ENCODE results near the gene CMTM1.

Gene CMTM1

DNA sequence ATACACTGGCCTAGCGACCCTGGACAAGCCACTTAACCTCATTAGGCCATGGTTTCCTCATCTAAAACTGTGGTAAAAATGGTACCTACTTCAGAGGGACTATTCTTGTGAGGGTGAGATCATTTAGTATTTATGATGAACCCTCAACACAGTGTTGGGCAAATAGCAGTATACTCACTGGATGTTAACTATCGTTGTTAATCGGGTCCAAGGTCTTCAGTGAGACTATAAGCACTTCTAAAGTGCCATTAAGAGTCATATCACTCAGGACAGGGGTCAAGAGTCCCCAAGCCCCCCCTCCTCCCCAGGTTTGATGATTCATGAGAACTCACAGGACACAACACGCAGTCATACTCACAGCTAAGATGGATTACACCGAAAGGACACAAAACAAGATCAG, 27.3 kb upstream of the CMTM1 start:
- DNase-seq (ENCODE audit: low read depth): no peak

DNA sequence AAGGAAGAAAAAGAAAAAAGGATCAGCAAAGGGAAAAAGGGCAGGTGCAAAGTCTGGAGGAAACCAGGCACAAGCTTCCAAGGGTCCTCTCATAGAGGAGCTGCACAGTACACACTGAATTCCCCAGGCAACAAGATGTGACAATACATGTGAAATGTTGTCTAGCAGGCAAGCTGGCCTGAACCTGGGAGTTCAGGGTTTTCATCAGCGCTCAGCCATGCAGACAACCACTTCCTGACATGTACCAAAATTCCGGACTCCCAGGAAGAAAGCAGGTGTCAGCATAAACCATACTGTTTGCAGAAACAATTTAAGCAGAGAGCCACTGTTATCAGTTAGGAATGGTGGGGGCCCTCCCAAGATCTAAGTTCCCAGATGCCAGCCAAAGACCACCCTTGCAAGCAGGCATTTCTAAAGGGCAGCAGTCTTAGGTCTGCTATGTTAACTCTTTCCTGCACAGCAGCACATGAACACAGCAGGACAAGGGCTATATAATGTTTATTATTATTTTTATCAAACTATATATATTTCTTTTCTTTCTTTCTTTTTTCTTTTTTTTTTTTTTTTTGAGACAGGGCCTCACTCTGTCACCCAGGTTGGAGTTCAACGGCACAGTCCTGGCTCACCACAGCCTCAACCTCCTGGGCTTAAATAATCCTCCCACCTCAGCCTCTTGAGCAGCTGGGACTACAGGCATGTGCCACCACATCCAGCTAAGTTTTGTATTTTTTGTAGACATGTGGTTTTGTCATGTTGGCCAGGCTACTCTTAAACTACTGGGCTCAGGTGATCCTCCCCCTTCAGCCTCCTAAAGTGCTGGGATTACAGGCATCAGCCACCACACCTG, 26.4 kb upstream of the CMTM1 start:
- no peak for DNase-seq (ENCODE audit: low read depth)

DNA sequence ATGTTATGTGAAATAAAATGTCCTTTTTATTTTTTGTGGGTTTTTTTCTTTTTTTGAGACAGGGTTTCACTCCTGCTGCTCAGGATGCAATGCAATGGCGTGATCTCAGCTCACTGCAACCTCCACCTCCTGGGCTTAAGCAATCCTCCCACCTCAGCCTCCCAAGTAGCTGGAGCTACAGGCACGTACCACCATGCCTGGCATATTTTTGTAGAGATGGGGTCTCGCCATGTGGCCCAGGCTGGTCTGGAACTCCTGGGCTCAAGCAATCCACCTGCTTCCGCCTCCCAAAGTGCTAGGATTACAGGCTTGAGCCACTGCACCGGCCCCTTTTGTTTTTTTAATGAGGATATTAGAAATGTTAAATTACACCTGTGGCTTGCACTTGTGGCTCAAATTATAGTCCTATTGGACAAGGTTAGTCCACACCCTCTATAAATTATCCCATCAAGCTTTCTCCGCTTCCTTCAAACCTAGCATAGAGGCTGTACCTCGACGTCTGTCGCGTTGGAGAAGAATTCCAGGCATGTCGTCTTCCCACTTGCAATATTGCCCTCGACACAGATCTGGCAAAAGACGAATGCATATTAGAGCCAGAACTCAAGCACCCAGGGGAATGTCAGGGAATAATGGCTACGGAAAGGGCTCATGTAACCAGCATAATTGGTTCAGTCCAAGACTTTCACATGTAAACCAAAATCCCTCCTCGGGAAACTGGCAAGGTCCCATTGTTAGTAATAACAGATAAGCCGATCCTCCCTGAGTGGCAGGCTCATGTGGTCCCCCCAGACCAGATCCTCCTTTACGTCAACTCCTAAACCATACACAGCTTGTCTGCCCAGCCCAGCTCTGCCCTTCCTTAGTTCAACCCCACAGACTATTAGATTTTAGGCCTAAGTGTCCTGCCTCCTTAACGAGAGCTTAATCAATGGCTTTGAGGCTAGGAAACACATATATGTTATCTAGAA, 24.6 kb upstream of the CMTM1 start:
- DNase-seq (ENCODE audit: low read depth): no peak

- DNase-seq (ENCODE audit: low read depth): no peak
Measured at GRCh38 chr16:66542396-66542795, 23.8 kb upstream of the CMTM1 start.

DNA sequence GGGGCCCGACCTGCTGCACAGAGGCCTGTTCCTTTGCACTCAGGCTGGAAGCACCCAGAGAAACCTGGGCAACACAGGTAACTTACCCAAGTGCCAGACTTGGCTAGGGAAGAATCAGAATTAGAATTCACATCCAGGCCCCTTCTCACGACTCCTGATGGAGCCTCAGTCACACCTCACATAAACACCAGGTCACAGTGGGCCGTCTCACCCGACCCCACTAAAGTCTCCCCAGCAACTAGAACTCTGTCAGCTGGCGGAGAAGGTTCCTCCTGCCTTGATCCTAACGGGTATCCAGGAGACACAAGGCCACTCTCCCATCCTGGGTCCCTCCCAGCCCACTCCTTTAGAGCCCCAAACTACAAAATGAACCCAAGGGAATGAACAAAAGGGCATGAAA, 22.7 kb upstream of the CMTM1 start:
- DNase-seq (ENCODE audit: low read depth): no peak

- no peak for DNase-seq (ENCODE audit: low read depth)
Measured at GRCh38 chr16:66544016-66544757, 22.1 kb upstream of the CMTM1 start.

DNA sequence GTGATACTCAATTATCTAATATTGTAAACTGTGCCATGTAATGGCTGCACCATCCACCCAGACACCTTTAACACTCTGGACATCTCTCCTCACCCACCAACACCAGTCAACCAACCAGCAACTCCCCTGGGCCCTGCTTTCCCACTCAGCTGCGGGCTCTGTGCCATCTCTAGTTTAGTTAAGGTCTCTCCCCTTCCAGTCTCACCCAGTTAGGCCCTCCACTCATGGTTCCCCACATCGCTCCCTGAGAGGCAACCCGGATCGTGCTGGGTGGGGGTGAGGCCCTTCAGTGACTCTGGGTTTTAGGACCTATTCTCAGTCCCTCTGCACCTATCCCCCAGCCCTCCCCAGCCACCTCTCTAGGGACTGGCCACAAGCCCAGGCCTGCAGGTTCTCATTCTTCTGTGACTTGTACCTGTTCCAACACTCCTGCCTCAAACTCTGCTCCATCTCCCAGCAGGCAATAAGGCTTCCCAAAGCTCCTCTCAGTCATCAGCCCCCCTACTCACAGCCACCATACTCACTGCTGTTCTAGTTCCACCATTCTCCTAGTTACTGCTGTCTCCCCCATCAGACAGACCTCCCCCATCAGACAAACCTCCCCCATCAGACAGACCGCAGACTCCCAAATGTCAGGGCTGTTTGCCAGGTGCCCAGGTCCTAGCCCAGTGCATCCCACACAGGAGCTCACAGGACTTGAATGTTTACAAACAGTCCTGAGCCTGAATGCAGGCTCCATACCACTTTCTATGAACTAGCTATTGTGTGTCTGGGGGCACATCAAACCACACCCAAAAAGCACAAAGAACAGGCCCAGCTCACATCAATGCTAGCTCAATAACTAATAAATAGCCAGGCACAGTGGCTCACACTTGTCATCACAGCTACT, 18.9 kb upstream of the CMTM1 start:
- no peak for DNase-seq (ENCODE audit: low read depth)

DNA sequence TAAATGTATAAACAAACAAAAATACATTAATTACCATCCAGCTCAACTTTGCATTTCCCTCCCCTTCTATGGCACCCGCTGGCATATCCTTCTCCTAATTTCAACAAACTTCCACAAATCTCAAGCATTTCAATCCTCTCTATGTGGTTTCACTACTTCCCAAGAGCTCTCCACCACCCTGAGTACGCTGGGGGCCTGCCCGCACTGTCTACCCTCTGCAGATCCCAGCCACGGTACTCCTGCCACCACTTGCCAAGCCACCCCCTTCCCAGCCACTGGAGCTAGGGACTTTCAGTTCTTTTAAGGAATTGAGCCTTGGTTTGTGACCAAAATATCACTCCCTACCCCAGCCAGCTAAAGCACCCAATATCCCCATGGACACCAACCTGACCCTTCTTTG, 18.2 kb upstream of the CMTM1 start:
- no peak for DNase-seq (ENCODE audit: low read depth)

DNA sequence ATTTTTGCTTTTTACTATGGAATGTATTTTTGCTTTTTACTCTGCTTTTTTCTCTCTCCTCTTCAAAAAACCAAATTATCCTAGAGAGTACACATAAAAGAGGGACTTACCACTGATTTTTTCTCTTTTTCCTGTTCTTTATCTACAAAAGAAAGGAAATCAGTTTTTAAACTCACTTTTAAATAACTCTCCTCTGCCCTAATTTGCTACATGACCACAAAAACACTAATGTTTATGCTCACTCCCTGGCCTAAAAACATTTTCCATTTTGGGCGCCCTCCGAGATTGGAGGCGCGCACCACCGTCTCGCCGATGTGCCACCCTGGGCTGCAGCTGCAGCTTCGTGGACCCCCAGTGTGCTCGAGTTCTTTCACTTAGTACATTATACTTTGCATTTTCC, 17.4 kb upstream of the CMTM1 start:
- no peak for DNase-seq (ENCODE audit: low read depth)

GRCh38 chr16:66549284-66550131, 16.7 kb upstream of the CMTM1 start, which contains the start of gene TK2:
TK2 (minus strand) TSS chr16:66550122; CDS start chr16:66550061, 61 bp downstream.
- DNase-seq (ENCODE audit: low read depth): no peak

GRCh38 chr16:66551348-66551759, 14.9 kb upstream of the CMTM1 start:
- DNase-seq (ENCODE audit: low read depth): no peak

DNA sequence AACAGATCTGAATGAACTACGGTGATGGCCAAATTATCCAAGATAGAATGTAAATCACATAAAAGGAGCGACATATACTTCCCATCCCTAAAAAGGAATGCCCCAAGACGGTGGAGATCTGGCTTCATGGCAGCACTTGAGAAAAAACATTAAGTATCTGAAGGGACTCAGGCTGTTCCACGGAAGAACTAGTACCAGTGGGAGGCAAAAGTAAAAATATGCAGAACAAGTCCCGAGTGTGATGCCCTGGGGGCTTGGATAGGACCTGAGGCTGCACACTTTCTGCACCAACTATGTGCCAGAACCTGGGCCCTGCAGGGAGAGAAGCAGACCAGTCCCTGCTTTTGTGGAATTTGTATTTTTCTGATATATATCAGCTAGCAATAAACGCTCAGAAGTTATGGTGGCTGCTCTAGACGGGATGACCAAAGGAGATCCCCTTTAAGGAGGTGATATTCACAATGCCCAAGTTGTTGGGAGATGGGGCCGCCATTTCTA, 14.4 kb upstream of the CMTM1 start:
- no peak for DNase-seq (ENCODE audit: low read depth)

DNA sequence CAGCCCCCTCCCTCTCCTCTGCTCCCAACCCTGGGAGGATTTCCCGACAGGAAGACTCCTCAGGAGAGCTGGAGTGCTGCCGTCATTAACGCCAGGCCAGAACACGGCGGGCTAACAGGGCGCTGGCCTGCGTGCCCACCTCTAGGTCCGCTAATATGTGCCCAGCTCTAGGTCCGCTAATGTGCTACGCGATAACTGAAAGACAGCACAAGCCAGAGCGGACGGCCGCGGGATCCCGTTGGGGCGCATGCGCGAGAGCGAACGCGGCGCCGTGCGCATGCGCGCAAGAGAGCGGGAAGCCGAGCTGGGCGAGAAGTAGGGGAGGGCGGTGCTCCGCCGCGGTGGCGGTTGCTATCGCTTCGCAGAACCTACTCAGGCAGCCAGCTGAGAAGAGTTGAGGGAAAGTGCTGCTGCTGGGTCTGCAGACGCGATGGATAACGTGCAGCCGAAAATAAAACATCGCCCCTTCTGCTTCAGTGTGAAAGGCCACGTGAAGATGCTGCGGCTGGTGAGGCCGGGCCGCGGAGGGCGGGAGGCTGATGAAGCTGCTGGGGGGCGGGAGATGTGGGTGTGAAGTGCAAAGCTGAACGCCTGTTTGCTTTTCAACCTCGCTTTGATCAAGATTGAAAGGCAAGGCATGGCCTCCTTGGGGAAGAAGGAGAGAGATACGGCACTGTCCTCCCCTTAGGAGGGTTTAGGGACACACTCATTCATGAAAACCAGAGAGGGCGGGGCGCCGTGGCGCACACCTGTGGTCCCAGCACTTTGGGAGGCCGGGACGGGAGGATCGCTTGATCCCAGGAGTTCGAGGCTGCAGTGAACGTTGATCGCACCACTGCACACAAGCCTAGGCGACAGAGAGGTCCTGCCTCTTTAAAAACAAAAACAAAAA, 13.7 kb upstream of the CMTM1 start, which contains the start of gene CKLF:
Gene CKLF, plus strand, starts transcription at position 291 of the 892 bp plus-strand sequence. Its CDS starts 140 bp downstream, at position 431.
- peak; percentile 77 for DNase-seq (ENCODE audit: low read depth)

DNA sequence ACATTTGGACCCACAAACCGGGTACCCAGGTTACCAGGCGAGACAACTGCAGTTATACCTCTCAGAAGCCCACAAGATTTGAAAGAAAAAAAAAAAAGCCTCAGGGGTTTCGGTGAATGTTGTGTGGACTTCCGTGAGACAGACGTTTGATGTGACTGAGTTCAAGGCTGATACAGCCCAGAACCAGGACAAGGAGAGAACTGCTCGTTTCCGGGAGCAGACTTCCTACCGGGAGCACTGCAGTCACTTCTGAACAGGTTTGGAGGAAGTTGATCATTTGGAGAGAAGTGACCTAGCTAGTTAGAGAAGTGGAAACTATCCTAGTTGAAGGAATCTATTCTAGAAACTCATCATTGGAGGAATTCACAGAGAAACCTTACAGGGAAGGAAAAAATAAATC, 13.0 kb upstream of the CMTM1 start:
- DNase-seq (ENCODE audit: low read depth): no peak

- DNase-seq (ENCODE audit: low read depth): no peak
Measured at GRCh38 chr16:66554021-66554420, 12.2 kb upstream of the CMTM1 start.

- no peak for DNase-seq (ENCODE audit: low read depth)
Measured at GRCh38 chr16:66554495-66554894, 11.7 kb upstream of the CMTM1 start.

DNA sequence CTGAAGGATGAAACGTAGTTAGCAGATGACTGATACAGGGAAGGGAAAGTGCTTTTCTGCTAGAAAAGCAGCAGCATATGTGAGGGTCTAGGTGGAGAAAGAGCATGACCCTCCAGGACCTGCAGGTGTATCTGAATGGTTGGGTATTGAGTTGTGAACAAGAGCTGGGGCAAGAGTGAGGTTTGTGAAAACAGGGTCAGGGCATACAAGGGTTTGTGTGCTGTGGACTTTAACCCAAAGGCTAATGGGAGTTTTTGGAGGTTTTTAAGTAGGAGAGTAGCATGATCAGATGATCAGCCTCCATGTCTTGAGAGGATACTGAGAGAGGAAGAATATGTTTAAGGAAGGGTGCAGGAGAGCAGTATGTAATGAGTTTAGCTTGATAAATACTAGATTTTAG, 6.1 kb upstream of the CMTM1 start:
- DNase-seq (ENCODE audit: low read depth): no peak

DNA sequence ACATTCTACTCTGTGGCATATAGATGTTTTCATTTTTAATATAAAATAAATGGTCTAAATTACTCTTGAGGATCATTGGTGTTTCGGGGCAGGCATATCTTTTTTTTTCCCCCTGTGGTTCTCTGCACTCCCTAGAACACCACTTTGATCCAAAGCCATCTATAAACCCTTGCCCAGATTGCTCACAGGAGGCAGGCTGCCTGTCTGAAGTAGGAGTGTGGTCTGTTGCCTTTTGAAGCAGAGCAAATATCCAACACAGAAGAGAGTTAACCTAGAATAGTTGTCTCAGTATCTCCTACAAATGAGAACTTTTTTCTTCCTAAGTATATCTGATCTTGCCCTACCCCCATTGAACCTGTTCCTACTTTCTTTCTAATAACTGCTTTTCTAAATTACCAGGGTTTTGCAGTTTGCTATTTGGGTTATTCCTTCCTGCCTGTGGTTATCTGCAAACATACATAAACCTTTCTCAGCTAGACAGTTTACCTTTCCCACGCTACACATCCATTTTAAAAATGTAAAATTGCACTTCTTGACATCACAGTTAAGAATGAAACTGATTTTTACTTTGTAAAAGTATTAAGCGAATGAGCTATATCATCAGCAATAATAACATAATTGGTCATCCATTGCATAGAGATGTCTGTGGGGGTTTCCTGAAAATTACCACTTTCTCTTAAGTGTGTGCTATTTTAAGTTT, 4.7 kb upstream of the CMTM1 start:
- no peak for DNase-seq (ENCODE audit: low read depth)

Data from CMK (cell line).